Measurements from ENCODE around the gene ADAMTS4. TPM values are rescaled to one million over a fixed set of nuclear protein-coding genes. Genes with fewer than 3 reads are reported as not detected.

The ADAMTS4 gene
- total and polyA plus RNA-seq, 9 of the 15 experiments (the other 6 are each of a cell fraction or from before 2014, with no cell fraction given) = 0.07 to 3.7 (median 0.41) TPM

DNA sequence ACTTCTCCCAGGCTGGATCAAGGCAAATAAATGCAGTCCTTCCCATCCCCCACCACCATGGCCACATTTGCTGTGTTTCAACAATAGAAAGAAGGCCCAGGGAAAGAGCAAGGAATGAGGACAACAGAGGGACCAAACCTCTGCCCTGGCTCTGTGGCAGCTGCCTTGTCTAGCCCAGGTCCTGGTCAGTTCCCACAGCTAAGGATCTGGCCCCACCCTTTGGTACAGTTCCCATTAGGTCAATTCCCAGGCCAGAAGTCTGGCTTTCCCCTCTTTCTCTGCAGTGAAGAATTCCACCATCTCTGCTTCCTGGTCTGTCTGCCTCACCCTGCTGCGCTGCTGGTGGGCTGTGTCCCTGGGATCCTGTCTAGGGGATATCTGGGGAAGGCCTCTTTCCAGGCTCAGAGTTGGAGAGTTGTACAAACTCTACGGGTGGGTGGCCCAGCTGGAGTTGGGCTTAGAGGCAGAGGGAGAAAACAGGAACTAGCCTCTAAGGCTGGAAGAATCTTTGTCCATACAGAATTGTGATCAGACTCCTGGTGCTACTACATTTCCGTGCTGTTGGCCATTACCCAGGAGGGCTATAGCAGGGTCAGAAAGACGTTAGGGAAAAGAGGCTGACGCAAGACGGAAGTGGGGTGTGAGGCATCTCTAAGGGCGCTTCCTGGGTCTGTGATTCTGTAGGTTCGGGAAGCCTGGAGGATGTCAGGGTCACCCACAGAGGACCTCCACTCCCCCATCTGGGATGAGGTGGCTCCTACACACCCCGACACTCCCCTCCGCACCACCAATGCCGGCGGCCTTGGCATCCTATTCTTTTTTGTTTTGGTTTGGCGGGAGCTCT lies 2.4 kb upstream of the ADAMTS4 start (continued):
- TF ChIP-seq THRA (IDR thresholded peaks at IDR 0.05) (no peak), PHF8 (IDR thresholded peaks at IDR 0.05; ENCODE audit: borderline replicate concordance, low read length) (no peak), MECOM (CRISPR knock-in tag; IDR thresholded peaks at IDR 0.05) (no peak), BCOR (IDR thresholded peaks at IDR 0.05) (no peak), ZFP91 (CRISPR knock-in tag; IDR thresholded peaks at IDR 0.05) (no peak), ZNF133 (CRISPR knock-in tag; IDR thresholded peaks at IDR 0.05) (no peak), TRIM24 (IDR thresholded peaks at IDR 0.05) (no peak), ZNF79 (CRISPR knock-in tag; IDR thresholded peaks at IDR 0.05; ENCODE audit: low read depth) (0 out of 2 replicates have a peak, but pooled peaks have one; percentile 17), ZNF75A (CRISPR knock-in tag; IDR thresholded peaks at IDR 0.05) (no peak), PML (IDR thresholded peaks at IDR 0.05; ENCODE audit: low read length) (no peak), LCOR (CRISPR knock-in tag; IDR thresholded peaks at IDR 0.05) (no peak), MTA2 (IDR thresholded peaks at IDR 0.05; ENCODE audit: low read depth) (no peak), PPARD (CRISPR knock-in tag; IDR thresholded peaks at IDR 0.05) (no peak), ZBTB17 (CRISPR knock-in tag; IDR thresholded peaks at IDR 0.05) (no peak; the same call in 1 of the 2 replicates), ATF7 (IDR thresholded peaks at IDR 0.05) (no peak), ETS2 (tag; IDR thresholded peaks at IDR 0.05; ENCODE audit: borderline replicate concordance, poor library complexity, severe bottlenecking) (no peak), GABPA (tag; conservative IDR thresholded peaks at IDR 0.05; ENCODE audit: low read depth) (no peak), SNRNP70 (optimal IDR thresholded peaks at IDR 0.05; ENCODE audit: low read depth, low read length) (no peak), NR4A1 (CRISPR knock-in tag; IDR thresholded peaks at IDR 0.05) (no peak), NR4A1 (tag; IDR thresholded peaks at IDR 0.05) (peak; percentile 45), TEAD1 (CRISPR knock-in tag; IDR thresholded peaks at IDR 0.05) (peak; percentile 8 to 59; a peak in 1 of 4 replicates), ZNF12 (CRISPR knock-in tag; IDR thresholded peaks at IDR 0.05) (0 out of 2 replicates have a peak, but pooled peaks have one; percentile 1), STAG1 (CRISPR knock-in tag; IDR thresholded peaks at IDR 0.05; ENCODE audit: borderline replicate concordance) (no peak)
- TF ChIP-seq, protein P1, sequence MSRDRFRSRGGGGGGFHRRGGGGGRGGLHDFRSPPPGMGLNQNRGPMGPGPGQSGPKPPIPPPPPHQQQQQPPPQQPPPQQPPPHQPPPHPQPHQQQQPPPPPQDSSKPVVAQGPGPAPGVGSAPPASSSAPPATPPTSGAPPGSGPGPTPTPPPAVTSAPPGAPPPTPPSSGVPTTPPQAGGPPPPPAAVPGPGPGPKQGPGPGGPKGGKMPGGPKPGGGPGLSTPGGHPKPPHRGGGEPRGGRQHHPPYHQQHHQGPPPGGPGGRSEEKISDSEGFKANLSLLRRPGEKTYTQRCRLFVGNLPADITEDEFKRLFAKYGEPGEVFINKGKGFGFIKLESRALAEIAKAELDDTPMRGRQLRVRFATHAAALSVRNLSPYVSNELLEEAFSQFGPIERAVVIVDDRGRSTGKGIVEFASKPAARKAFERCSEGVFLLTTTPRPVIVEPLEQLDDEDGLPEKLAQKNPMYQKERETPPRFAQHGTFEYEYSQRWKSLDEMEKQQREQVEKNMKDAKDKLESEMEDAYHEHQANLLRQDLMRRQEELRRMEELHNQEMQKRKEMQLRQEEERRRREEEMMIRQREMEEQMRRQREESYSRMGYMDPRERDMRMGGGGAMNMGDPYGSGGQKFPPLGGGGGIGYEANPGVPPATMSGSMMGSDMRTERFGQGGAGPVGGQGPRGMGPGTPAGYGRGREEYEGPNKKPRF (IDR thresholded peaks at IDR 0.05; ENCODE audit: low read depth, low read length) = no peak
